Measurements from ENCODE around the gene ABCC3.
"Not testable (repeated sequence)": the region's sequence is repeated elsewhere in the genome, so short reads cannot be mapped to it uniquely, and the experiment has no call there.

ABCC3 gene

DNA sequence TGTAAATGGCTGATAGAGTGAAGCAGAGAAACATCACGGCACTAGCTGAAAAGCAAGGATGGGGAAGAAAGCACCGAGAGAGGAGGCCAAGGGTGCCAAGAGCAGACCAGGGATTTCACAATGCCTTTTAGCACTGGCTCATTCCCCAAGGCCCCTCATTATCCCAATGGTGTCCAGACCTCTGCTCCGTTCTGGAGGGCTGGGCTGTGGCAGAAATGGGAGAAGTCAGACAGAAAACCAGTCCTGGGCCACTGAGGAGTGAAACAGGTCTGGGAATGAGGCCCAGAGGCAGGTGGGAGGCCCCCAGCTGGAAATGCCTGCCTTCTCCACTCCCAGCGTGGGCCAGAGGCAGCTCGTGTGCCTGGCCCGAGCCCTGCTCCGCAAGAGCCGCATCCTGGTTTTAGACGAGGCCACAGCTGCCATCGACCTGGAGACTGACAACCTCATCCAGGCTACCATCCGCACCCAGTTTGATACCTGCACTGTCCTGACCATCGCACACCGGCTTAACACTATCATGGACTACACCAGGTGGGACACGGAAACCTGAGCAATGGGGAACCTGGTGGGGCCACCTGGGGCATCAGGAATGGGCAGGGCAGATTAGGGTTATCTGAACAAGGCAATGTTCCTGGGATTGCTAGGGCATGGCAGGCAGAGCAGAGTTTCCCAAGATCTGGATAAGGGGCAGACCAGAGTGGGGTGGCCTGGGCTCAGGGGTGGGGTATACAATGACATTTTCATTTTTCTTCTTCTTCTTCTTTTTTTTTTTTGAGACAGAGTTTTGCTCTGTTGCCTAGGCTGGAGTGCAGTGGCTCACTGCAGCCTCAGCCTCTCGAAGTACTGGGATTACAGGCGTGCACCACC, 52.8 kb downstream of the ABCC3 start:
- no peak for DNase-seq

- DNase-seq: peak in 1 of 2 experiments; percentile 25
Measured at GRCh38 chr17:50688245-50688644, 53.6 kb downstream of the ABCC3 start.

GRCh38 chr17:50689251-50689650, 54.6 kb downstream of the ABCC3 start:
- DNase-seq: no peak

- no peak for DNase-seq
Measured at GRCh38 chr17:50689956-50690886, 55.5 kb downstream of the ABCC3 start.

DNA sequence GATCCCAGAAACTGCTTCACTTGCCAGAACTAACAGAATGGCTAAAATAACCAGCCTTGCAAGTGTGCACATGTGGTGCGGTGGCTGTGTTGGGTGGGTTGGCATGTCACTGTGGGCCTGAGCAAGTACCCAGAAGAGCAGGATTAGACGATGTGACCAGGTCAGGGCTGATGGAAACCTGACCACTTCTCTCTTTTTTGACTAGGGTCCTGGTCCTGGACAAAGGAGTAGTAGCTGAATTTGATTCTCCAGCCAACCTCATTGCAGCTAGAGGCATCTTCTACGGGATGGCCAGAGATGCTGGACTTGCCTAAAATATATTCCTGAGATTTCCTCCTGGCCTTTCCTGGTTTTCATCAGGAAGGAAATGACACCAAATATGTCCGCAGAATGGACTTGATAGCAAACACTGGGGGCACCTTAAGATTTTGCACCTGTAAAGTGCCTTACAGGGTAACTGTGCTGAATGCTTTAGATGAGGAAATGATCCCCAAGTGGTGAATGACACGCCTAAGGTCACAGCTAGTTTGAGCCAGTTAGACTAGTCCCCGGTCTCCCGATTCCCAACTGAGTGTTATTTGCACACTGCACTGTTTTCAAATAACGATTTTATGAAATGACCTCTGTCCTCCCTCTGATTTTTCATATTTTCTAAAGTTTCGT, 56.3 kb downstream of the ABCC3 start:
- DNase-seq: no peak

DNA sequence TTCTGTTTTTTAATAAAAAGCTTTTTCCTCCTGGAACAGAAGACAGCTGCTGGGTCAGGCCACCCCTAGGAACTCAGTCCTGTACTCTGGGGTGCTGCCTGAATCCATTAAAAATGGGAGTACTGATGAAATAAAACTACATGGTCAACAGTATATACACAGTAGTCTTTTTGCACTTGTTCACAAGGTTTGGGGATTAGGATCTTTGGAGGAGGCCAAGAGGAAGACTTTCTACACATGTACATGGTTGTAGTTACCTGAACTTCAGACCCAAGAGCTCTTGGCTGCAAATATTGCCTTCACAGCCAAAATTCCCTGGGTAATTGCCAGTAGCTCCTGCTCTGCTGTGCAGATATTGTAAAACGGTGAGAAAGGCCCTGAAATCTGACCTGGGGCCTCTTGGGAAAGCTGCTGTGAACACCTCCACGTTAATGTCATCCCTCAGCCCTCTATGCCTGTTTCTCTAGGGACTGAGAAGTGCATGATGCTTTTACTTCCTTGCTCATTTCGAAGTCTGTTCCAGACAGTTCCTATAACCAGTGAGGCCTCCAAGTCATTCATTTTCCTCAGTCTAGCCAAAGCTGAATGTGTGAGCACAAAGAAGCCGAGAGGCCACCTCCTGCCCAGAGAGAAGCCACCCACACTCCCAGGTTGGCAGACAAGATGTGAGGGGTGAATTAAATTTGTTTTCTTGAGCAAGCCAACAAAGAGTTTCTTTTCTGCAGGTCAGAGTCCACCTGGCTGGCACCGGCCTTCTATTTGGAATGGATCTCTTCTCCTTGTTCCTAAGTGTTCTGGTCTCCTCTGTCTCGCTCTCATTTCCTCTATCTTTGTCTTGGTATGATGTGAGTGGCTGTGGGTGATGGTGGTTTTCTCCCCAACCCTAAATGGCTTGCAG, 57.1 kb downstream of the ABCC3 start:
- no peak for DNase-seq

- no peak for DNase-seq
Measured at GRCh38 chr17:50692448-50693035, 57.9 kb downstream of the ABCC3 start.

DNA sequence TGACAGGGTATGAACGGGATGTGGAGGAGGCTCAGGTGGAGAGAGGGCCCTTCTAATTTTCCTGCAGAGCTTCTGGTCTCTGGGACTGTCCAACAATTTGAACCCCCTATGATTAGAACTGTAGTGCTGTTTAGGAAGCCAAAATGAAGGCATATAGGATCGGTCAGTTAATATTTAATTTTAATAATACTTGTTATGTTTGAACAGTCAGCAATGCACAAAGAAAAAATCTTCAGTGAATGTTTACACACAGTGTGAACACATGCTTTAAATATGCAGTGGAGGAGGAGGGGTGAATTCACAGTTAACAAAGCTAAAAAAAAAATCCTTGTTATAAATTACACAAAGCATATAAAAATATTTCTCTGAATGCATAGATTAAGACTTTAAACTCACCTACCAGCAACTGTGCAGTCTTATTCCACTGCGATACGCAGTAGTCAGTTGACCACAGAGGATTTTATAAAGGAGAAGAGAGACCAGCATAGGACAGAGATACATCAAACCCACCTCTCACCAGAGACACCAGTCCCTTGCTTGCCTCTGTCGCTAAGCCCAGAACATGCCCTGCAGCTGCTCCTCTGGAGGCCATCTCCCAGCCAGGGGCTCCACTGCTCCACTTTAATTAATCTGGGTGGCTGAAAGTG, 58.5 kb downstream of the ABCC3 start:
- no peak for DNase-seq

DNA sequence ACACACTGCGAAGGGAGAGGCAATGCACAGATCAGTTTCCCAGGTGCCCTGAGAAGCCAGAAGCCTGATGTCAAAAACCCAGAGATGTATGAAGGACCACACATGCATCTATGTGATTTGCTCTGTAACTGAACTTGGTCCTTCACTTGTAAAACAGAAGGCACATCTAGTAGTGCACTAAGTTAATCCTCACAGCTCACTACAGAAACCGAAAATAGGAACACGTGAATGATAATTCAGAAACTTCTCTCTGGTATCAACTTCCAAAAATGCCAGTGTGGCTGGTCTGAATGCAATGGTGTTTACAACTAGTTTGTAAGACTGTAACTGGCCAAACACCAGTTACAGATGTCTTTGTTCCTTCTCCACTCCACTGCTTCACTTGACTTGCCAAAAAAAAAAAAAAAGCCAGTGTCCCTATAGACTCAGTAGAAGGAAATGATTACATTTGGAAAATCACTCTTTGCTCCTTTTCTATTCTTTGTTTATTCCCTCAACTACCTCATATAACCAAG, 61.7 kb downstream of the ABCC3 start:
- no peak for DNase-seq

- no peak for DNase-seq
Measured at GRCh38 chr17:50697062-50697461, 62.4 kb downstream of the ABCC3 start.

- no peak for DNase-seq
Measured at GRCh38 chr17:50697663-50698272, 63.1 kb downstream of the ABCC3 start.

GRCh38 chr17:50699410-50699809, 64.7 kb downstream of the ABCC3 start:
- DNase-seq: no peak

DNA sequence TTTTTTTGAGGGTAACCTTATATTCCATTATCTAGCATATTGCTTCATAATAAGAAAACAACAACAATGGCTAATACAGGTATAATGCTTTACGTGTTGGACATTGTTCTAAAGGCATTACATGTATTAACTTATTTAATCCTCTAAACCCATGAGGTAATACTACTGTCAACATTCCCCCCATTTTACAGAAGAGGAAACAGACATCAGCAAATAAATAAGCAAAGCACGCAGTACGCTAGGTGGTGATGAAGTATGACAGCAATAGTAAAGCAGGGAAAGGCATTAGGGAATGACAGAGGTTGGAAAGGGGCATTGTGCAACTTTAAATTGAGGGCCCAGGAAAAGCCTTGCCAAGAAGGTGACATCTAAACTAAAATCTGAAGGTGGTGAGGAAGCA, 68.5 kb downstream of the ABCC3 start:
- DNase-seq: no peak

GRCh38 chr17:50707289-50708049, 72.8 kb downstream of the ABCC3 start, which contains the start of gene ANKRD40:
TSS of gene ANKRD40 (minus strand) at chr17:50707914. CDS start at chr17:50707654, 260 bp downstream.
- peak; percentile 63 to 66 for DNase-seq

DNA sequence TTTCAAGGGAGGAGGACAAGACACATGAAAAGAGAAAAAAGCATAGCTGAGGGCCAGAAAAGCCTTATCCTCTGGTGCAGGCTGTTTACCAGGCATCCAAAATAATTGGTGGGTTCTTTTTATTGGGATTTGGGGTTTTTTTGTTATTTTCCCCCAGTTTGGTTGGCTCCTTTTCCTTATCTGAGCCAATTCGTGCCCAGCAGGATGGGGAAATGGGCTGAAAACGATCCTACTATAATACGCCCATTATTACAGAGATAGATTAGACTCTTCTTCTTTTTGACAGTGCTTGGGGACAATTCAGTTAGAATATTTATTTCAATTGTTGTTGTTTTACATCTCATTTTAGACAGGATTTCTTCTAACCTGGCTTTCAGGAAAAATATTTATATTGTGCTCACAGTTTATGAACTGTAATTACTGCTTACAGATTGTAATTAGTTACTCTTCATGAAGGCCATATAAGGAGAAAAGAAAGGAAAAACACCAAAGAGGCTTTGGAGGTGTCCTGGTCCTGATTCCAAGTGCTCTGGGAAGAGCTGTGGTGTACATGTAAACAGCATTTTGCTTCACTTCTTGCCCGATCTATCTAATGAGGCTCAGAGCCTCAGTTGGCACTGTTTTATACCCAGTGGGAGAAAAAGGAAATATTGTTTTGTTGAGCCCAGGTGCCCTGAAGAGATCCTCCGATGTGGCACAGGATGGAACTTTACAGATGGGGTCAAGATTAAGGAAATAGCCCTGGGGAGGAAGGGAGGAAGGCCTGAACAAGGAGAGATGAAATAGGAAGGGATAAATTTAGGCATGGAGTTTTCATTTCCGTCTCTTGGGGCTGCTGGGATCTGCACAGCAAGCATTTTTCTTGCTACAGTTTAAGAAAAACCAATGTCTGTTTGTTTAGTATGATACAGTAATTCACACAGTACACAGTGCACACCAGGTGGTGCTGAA, 73.6 kb downstream of the ABCC3 start:
- DNase-seq: no peak

DNA sequence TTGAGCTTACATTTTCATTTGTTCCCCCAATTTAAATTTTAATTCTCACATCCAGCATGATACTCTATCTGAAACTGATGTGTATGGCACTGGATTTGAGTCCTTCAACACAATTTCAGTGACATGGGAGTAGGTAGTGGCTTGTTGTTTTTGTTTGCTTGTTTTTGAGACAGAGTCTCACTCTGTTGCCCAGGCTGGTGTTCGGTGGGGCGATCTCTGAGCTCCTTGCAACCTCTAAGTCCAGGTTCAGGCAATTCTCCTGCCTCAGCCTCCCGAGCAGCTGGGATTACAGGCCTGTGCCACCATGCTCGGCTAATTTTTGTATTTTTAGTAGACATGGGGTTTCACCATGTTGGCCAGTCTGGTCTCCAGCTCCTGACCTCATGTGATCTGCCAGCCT, 74.4 kb downstream of the ABCC3 start:
- not testable (repeated sequence) for DNase-seq

DNA sequence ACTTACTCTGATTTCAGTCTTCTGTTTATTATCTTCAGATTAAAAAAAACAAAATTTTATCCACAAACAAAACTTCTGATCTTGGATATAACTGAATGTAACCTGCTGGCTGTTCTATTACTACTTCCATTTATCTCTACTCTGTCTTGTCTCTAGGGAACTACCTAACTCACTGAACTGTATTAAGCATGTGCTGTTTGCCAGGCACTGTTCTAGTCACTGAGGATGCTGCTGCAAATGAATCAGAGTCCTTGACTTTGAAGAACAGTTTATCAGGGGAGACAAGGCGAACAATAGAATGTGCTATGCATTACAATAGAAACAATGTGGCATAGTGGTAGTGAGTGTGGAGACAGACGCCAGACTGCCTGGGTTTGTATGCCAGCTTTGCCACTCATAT, 75.3 kb downstream of the ABCC3 start:
- no peak for DNase-seq

- no peak for DNase-seq
Measured at GRCh38 chr17:50710650-50711049, 76.0 kb downstream of the ABCC3 start.

Measured in NCI-H187 (cell line).